ENCODE data around the gene SOAT1. TPM values are rescaled to one million over a fixed set of nuclear protein-coding genes. Genes with fewer than 3 reads are reported as not detected.

SOAT1 gene
- total RNA-seq, 1 donor from 2014 or later = 111 TPM

DNA sequence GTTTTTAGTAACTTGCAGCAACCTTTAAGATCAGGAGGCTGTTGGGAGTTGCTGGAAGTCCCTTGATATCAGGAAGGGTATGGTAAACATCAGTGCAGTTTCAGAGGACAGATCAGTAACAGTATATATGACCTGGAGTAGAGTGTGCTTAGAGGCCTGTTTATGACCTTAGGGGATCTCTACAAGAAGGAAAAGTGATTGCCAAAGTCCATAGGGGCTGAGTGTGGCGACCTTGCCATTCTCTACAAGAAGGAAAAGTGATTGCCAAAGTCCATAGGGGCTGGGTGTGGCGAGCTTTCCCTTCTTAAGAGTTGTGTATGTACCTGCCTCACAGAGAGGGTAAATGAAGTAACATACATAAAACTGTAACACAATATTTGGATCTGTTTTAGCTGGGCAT, 43.7 kb downstream of the SOAT1 start:
- H3K4me2 ChIP-seq (ENCODE audit: low read length) = no peak overlapping the region
- Mint-ChIP-seq H3K9me3 (ENCODE audit: unreplicated experiment) (no peaks in the 10 kb centered on the region), H3K27ac (ENCODE audit: unreplicated experiment) (no peak overlapping the region), H3K4me1 (ENCODE audit: low read depth, unreplicated experiment) (no peaks in the 10 kb centered on the region), H3K36me3 (ENCODE audit: low read depth, unreplicated experiment) (peaks cover 12% of the 10 kb centered on the region), H3K27me3 (ENCODE audit: low read depth, unreplicated experiment) (no peaks in the 10 kb centered on the region), H3K4me3 (ENCODE audit: unreplicated experiment) (no peak overlapping the region)
- no peaks in the 10 kb centered on the region for H4K20me1 ChIP-seq (ENCODE audit: insufficient read depth, low read length)
- DNase-seq (ENCODE audit: low read depth) (no peak), FAIRE-seq (no peak)
- no peaks in the 10 kb centered on the region for H3K9me3 ChIP-seq (ENCODE audit: insufficient read depth, low read depth, low read length)
- H2AFZ ChIP-seq (ENCODE audit: low read depth, low read length) = no peak overlapping the region
- H3K36me3 ChIP-seq (ENCODE audit: insufficient read depth, low read length) = peaks cover 19% of the 10 kb centered on the region
- no peaks in the 10 kb centered on the region for H3K4me1 ChIP-seq (ENCODE audit: insufficient read depth, low read length)
- H3K9ac ChIP-seq (ENCODE audit: low read length) = no peak overlapping the region
- no peak overlapping the region for H3K4me3 ChIP-seq (ENCODE audit: insufficient read depth, low read depth, low read length)
- H3K27me3 ChIP-seq (ENCODE audit: insufficient read depth, low read length) = no peaks in the 10 kb centered on the region
- H3K27ac ChIP-seq (ENCODE audit: low read depth, low read length) = no peak overlapping the region
- no peak for TF ChIP-seq EZH2 (IDR thresholded peaks at IDR 0.05; ENCODE audit: insufficient read depth, low read length)
- TF ChIP-seq, protein P1, sequence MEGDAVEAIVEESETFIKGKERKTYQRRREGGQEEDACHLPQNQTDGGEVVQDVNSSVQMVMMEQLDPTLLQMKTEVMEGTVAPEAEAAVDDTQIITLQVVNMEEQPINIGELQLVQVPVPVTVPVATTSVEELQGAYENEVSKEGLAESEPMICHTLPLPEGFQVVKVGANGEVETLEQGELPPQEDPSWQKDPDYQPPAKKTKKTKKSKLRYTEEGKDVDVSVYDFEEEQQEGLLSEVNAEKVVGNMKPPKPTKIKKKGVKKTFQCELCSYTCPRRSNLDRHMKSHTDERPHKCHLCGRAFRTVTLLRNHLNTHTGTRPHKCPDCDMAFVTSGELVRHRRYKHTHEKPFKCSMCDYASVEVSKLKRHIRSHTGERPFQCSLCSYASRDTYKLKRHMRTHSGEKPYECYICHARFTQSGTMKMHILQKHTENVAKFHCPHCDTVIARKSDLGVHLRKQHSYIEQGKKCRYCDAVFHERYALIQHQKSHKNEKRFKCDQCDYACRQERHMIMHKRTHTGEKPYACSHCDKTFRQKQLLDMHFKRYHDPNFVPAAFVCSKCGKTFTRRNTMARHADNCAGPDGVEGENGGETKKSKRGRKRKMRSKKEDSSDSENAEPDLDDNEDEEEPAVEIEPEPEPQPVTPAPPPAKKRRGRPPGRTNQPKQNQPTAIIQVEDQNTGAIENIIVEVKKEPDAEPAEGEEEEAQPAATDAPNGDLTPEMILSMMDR (IDR thresholded peaks at IDR 0.05; ENCODE audit: insufficient read depth, low read depth, low read length) = no peak
- peaks cover 23% of the 10 kb centered on the region for H3K79me2 ChIP-seq (ENCODE audit: insufficient read depth, low read length)

DNA sequence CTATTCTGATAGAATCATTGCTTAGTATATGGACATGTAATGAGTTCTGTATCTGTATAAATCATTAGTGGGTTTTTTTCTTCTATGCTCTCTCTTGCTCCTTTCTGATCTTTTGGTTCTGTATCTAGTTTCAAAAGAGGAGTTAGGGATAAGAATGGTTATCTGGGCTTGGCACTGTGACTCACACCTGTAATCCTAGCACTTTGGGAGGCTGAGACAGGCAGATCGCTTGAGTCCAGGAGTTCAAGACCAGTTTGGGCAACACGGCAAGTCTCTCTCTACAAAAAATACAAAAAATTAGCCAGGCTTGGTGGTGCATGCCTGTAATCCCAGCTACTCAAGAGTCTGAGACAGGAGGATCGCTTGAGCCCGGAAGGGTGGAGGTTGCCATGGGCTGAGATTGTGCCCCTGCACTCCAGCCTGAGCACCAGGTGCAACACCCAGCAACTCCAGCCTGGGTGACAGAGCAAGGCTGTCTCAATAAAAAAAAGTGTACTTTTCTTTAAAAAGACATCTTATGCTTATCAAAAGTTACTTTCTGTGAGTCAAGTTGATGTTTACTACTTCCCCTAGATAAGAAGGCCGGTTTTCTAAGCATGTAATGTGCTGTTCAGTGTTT, 44.5 kb downstream of the SOAT1 start:
- Histone ChIP-seq H2AFZ (ENCODE audit: low read depth, low read length) (no peak overlapping the region), H3K27ac (ENCODE audit: low read depth, low read length) (no peak overlapping the region), H3K4me1 (ENCODE audit: insufficient read depth, low read length) (no peaks in the 10 kb centered on the region), H3K9me3 (ENCODE audit: insufficient read depth, low read depth, low read length) (no peaks in the 10 kb centered on the region), H3K4me2 (ENCODE audit: low read length) (no peak overlapping the region), H4K20me1 (ENCODE audit: insufficient read depth, low read length) (no peaks in the 10 kb centered on the region), H3K79me2 (ENCODE audit: insufficient read depth, low read length) (peaks cover 15% of the 10 kb centered on the region), H3K27me3 (ENCODE audit: insufficient read depth, low read length) (no peaks in the 10 kb centered on the region), H3K9ac (ENCODE audit: low read length) (no peak overlapping the region), H3K4me3 (ENCODE audit: insufficient read depth, low read depth, low read length) (no peak overlapping the region), H3K36me3 (ENCODE audit: insufficient read depth, low read length) (peaks cover 25% of the 10 kb centered on the region)
- Mint-ChIP-seq H3K4me1 (ENCODE audit: low read depth, unreplicated experiment) (no peaks in the 10 kb centered on the region), H3K36me3 (ENCODE audit: low read depth, unreplicated experiment) (peaks cover 15% of the 10 kb centered on the region), H3K9me3 (ENCODE audit: unreplicated experiment) (no peaks in the 10 kb centered on the region), H3K27ac (ENCODE audit: unreplicated experiment) (no peak overlapping the region), H3K4me3 (ENCODE audit: unreplicated experiment) (no peak overlapping the region), H3K27me3 (ENCODE audit: low read depth, unreplicated experiment) (no peaks in the 10 kb centered on the region)
- DNase-seq (ENCODE audit: low read depth) (no peak), FAIRE-seq (no peak)
- TF ChIP-seq, protein P1 (IDR thresholded peaks at IDR 0.05; ENCODE audit: insufficient read depth, low read depth, low read length) = no peak
- no peak for TF ChIP-seq EZH2 (IDR thresholded peaks at IDR 0.05; ENCODE audit: insufficient read depth, low read length)

DNA sequence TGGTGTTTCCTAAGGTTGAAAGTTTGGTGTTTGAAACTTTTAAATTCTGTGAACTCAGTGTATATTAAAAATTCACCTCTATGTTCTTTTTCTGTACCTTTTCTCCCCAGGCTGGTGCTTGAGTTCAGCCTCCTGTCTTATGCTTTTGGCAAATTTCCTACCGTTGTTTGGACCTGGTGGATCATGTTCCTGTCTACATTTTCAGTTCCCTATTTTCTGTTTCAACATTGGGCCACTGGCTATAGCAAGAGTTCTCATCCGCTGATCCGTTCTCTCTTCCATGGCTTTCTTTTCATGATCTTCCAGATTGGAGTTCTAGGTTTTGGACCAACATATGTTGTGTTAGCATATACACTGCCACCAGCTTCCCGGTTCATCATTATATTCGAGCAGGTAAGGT, 47.3 kb downstream of the SOAT1 start:
- Histone ChIP-seq H3K79me2 (ENCODE audit: insufficient read depth, low read length) (no peaks in the 10 kb centered on the region), H3K4me1 (ENCODE audit: insufficient read depth, low read length) (no peaks in the 10 kb centered on the region), H3K4me3 (ENCODE audit: insufficient read depth, low read depth, low read length) (no peak overlapping the region), H3K36me3 (ENCODE audit: insufficient read depth, low read length) (peaks cover 28% of the 10 kb centered on the region), H3K9me3 (ENCODE audit: insufficient read depth, low read depth, low read length) (no peaks in the 10 kb centered on the region), H4K20me1 (ENCODE audit: insufficient read depth, low read length) (no peaks in the 10 kb centered on the region), H3K27me3 (ENCODE audit: insufficient read depth, low read length) (no peaks in the 10 kb centered on the region), H3K9ac (ENCODE audit: low read length) (no peak overlapping the region), H2AFZ (ENCODE audit: low read depth, low read length) (no peak overlapping the region), H3K4me2 (ENCODE audit: low read length) (no peak overlapping the region), H3K27ac (ENCODE audit: low read depth, low read length) (no peak overlapping the region)
- Mint-ChIP-seq H3K36me3 (ENCODE audit: low read depth, unreplicated experiment) (peaks cover 4% of the 10 kb centered on the region), H3K9me3 (ENCODE audit: unreplicated experiment) (no peaks in the 10 kb centered on the region), H3K27ac (ENCODE audit: unreplicated experiment) (no peak overlapping the region), H3K27me3 (ENCODE audit: low read depth, unreplicated experiment) (no peaks in the 10 kb centered on the region), H3K4me1 (ENCODE audit: low read depth, unreplicated experiment) (no peaks in the 10 kb centered on the region), H3K4me3 (ENCODE audit: unreplicated experiment) (no peak overlapping the region)
- DNase-seq (ENCODE audit: low read depth) = no peak
- no peak for FAIRE-seq
- TF ChIP-seq EZH2 (IDR thresholded peaks at IDR 0.05; ENCODE audit: insufficient read depth, low read length) = no peak
- TF ChIP-seq, protein P1 (IDR thresholded peaks at IDR 0.05; ENCODE audit: insufficient read depth, low read depth, low read length) = no peak
